ENCODE measurements around the gene RBP4.
"Not testable (repeated sequence)": the region's sequence is repeated elsewhere in the genome, so short reads cannot be mapped to it uniquely, and the experiment has no call there.

The RBP4 gene

GRCh38 chr10:93547522-93547921 is 53.5 kb downstream of the RBP4 start:
- peaks cover 0 to 7% of the 10 kb centered on the region in 2 donors for H3K27me3 ChIP-seq
- no peak overlapping the region for H3K4me3 ChIP-seq
- intact Hi-C loops (cut with DNase I; ENCODE audit: low total_unique reads) = no loop called here
- DNase-seq = no peak
- no peak for TF ChIP-seq CTCF (IDR thresholded peaks at IDR 0.05)
- no peak overlapping the region for H3K27ac ChIP-seq
- H3K9me3 ChIP-seq = no peaks in the 10 kb centered on the region
- H3K36me3 ChIP-seq = no peaks in the 10 kb centered on the region
- peaks cover 0 to under 1% (median 0%) of the 10 kb centered on the region in 4 donors for H3K4me1 ChIP-seq

- H3K4me3 ChIP-seq; DNase-seq; H3K9me3 ChIP-seq; H3K27ac ChIP-seq; H3K36me3 ChIP-seq; H3K4me1 ChIP-seq; H3K27me3 ChIP-seq; intact Hi-C loops (cut with DNase I; ENCODE audit: low total_unique reads): not testable (repeated sequence)
These were observed 54.0 kb downstream of the RBP4 start for GRCh38 chr10:93546995-93547394.

- no peak for TF ChIP-seq CTCF (IDR thresholded peaks at IDR 0.05)
- Histone ChIP-seq H3K4me1 (peaks cover 0 to 7% (median 2%) of the 10 kb centered on the region in 4 donors), H3K27ac (no peak overlapping the region), H3K27me3 (peaks cover 0 to 3% of the 10 kb centered on the region in 2 donors), H3K9me3 (no peaks in the 10 kb centered on the region), H3K36me3 (no peaks in the 10 kb centered on the region), H3K4me3 (peak overlapping the region in 1 of 2 donors; percentile 26)
- intact Hi-C loops (cut with DNase I; ENCODE audit: low total_unique reads) = no loop called here
- DNase-seq = no peak
These were observed 58.7 kb downstream of the RBP4 start for GRCh38 chr10:93542358-93542791.
